Measurements from ENCODE around the gene CHTOP. TPM values are rescaled to one million over a fixed set of nuclear protein-coding genes. Genes with fewer than 3 reads are reported as not detected.

Gene CHTOP
- total RNA-seq, 3 donors from 2014 or later = 37.1 to 112 (median 71.8) TPM

GRCh38 chr1:153610334-153610733 lies 23.5 kb upstream of the CHTOP start:
- DNase-seq (ENCODE audit: low spot score in 2 of 2) = no peak
- H3K27ac ChIP-seq = peak overlapping the region; percentile 98 to 100
- TF ChIP-seq POLR2A (IDR thresholded peaks at IDR 0.05) (no peak), CTCF (IDR thresholded peaks at IDR 0.05) (no peak), POLR2AphosphoS5 (IDR thresholded peaks at IDR 0.05) (no peak)
- no peaks in the 10 kb centered on the region for H3K36me3 ChIP-seq
- H3K4me1 ChIP-seq = peaks cover 16 to 41% of the 10 kb centered on the region in 2 donors
- peak overlapping the region in 2 of 3 donors; percentile 68 to 83 for H3K4me3 ChIP-seq
- H3K9me3 ChIP-seq = no peaks in the 10 kb centered on the region
- intact Hi-C loops (cut with DNase I; ENCODE audit: low total_unique reads) = no loop called here
- H3K27me3 ChIP-seq = no peaks in the 10 kb centered on the region

GRCh38 chr1:153610811-153611301 lies 23.0 kb upstream of the CHTOP start:
- Histone ChIP-seq H3K27me3 (no peaks in the 10 kb centered on the region), H3K27ac (peak overlapping the region; percentile 98 to 100), H3K36me3 (no peaks in the 10 kb centered on the region), H3K4me1 (peaks cover 20 to 45% of the 10 kb centered on the region in 2 donors), H3K4me3 (peak overlapping the region in 2 of 3 donors; percentile 68 to 83), H3K9me3 (no peaks in the 10 kb centered on the region)
- peak in 1 of 3 donors; percentile 20 for TF ChIP-seq POLR2AphosphoS5 (IDR thresholded peaks at IDR 0.05)
- no peak for TF ChIP-seq CTCF (IDR thresholded peaks at IDR 0.05)
- no peak for TF ChIP-seq POLR2A (IDR thresholded peaks at IDR 0.05)
- intact Hi-C loops (cut with DNase I; ENCODE audit: low total_unique reads) = no loop called here
- DNase-seq (ENCODE audit: low spot score in 2 of 2) = no peak

GRCh38 chr1:153611356-153611755 lies 22.5 kb upstream of the CHTOP start:
- H3K4me3 ChIP-seq = peak overlapping the region in 2 of 3 donors; percentile 68 to 83
- no peaks in the 10 kb centered on the region for H3K27me3 ChIP-seq
- H3K27ac ChIP-seq = peak overlapping the region; percentile 98 to 100
- H3K36me3 ChIP-seq = no peaks in the 10 kb centered on the region
- peaks cover 20 to 48% of the 10 kb centered on the region in 2 donors for H3K4me1 ChIP-seq
- TF ChIP-seq POLR2A (IDR thresholded peaks at IDR 0.05) (no peak), CTCF (IDR thresholded peaks at IDR 0.05) (no peak), POLR2AphosphoS5 (IDR thresholded peaks at IDR 0.05) (no peak)
- DNase-seq (ENCODE audit: low spot score in 2 of 2) = no peak
- H3K9me3 ChIP-seq = no peaks in the 10 kb centered on the region
- intact Hi-C loops (cut with DNase I; ENCODE audit: low total_unique reads) = no loop called here

- peak overlapping the region; percentile 49 to 83 (median 68) for H3K4me3 ChIP-seq
- peak in 1 of 2 donors; percentile 62 for DNase-seq (ENCODE audit: low spot score in 2 of 2)
- no peaks in the 10 kb centered on the region for H3K27me3 ChIP-seq
- intact Hi-C loops (cut with DNase I; ENCODE audit: low total_unique reads) = no loop called here
- H3K9me3 ChIP-seq = no peaks in the 10 kb centered on the region
- TF ChIP-seq CTCF (IDR thresholded peaks at IDR 0.05) (no peak), POLR2AphosphoS5 (IDR thresholded peaks at IDR 0.05) (no peak), POLR2A (IDR thresholded peaks at IDR 0.05) (no peak)
- peaks cover 20 to 52% of the 10 kb centered on the region in 2 donors for H3K4me1 ChIP-seq
- peak overlapping the region; percentile 98 to 100 for H3K27ac ChIP-seq
- H3K36me3 ChIP-seq = no peaks in the 10 kb centered on the region
These were observed 21.6 kb upstream of the CHTOP start for GRCh38 chr1:153612111-153612754.

- H3K4me1 ChIP-seq = peaks cover 20 to 46% of the 10 kb centered on the region in 2 donors
- H3K36me3 ChIP-seq = no peaks in the 10 kb centered on the region
- peak; percentile 82 for DNase-seq (ENCODE audit: low spot score in 2 of 2)
- no peaks in the 10 kb centered on the region for H3K9me3 ChIP-seq
- H3K27ac ChIP-seq = peak within 1 kb of the TSS; percentile 98 to 100
- intact Hi-C loops (cut with DNase I; ENCODE audit: low total_unique reads) = no loop called here
- TF ChIP-seq CTCF (IDR thresholded peaks at IDR 0.05) (no peak), POLR2A (IDR thresholded peaks at IDR 0.05) (peak; percentile 52), POLR2AphosphoS5 (IDR thresholded peaks at IDR 0.05) (peak; percentile 13 to 79 (median 40))
- H3K4me3 ChIP-seq = peak within 1 kb of the TSS; percentile 49 to 83 (median 68)
- no peaks in the 10 kb centered on the region for H3K27me3 ChIP-seq
These were observed 21.0 kb upstream of the CHTOP start, which contains the start of gene S100A16 for GRCh38 chr1:153612755-153613331. TSS of gene S100A16 (minus strand) at chr1:153613137. CDS start at chr1:153608151, 4,986 bp downstream.

Measured in breast epithelium (tissue), 4 donors.